Activated CD4-positive, alpha-beta memory T cell treated with anti-CD3 and anti-CD28 coated beads for 36 hours (primary cell): ENCODE measurements around the gene KRTAP9-8. TPM values are rescaled to one million over a fixed set of nuclear protein-coding genes. Genes with fewer than 3 reads are reported as not detected.
"Not testable (repeated sequence)": the region's sequence is repeated elsewhere in the genome, so short reads cannot be mapped to it uniquely, and the experiment has no call there.

Experiments
- CTCF ChIA-PET: fragments of 350-600 bp; sonication (Branson Sonifier 250); formaldehyde crosslinking; loops from one replicate; lab custom pipeline; 2021; ENCODE audit warnings: antibody characterized with exemption, inconsistent platforms; lab: Charles Lee
- POLR2A ChIA-PET: fragments of 350-600 bp; sonication (Branson Sonifier 250); formaldehyde crosslinking; loops from one replicate; lab custom pipeline; 2021; ENCODE audit warnings: antibody characterized with exemption; lab: Charles Lee
- DNase-seq: peaks from one replicate; pipeline ENCODE4 v3.0.0-alpha.2; 2020
- H3K27ac Mint-ChIP-seq: one replicate; pipeline ENCODE4 v1.8.0; 2021; ENCODE audit warnings: mixed read lengths
- H3K27me3 Mint-ChIP-seq: one replicate; pipeline ENCODE4 v1.8.0; 2021; ENCODE audit warnings: mixed read lengths
- H3K36me3 Mint-ChIP-seq: one replicate; pipeline ENCODE4 v1.8.0; 2021; ENCODE audit warnings: mixed read lengths
- H3K4me1 Mint-ChIP-seq: one replicate; pipeline ENCODE4 v1.8.0; 2021; ENCODE audit warnings: low read depth, mixed read lengths
- H3K4me3 Mint-ChIP-seq: one replicate; pipeline ENCODE4 v1.8.0; 2021; ENCODE audit warnings: mild to moderate bottlenecking, mixed read lengths
- H3K9me3 Mint-ChIP-seq: one replicate; pipeline ENCODE4 v1.8.0; 2021; ENCODE audit warnings: mixed read lengths
- intact Hi-C: fragments of 100-400 bp; cut with micrococcal nuclease; formaldehyde crosslinking; loops from one replicate; pipeline ENCODE4 v1.15.1; 2023
- total RNA-seq, 2 experiments: library from RNA; stranded (reverse); gene quantifications; one replicate each; pipeline ENCODE4 v1.2.3, GENCODE V29; 2021

The KRTAP9-8 gene, protein sequence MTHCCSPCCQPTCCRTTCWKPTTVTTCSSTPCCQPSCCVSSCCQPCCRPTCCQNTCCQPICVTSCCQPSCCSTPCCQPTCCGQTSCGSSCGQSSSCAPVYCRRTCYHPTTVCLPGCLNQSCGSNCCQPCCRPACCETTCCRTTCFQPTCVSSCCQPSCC
- total RNA-seq: not detected

- H3K9me3 Mint-ChIP-seq, intact Hi-C loops, H3K36me3 Mint-ChIP-seq, CTCF ChIA-PET, H3K4me3 Mint-ChIP-seq, H3K4me1 Mint-ChIP-seq, H3K27ac Mint-ChIP-seq, POLR2A ChIA-PET, DNase-seq: not testable (repeated sequence)
- H3K27me3 Mint-ChIP-seq: peaks cover 16% of the 10 kb centered on the region
Observed at GRCh38 chr17:41237949-41238437, at the start of gene KRTAP9-8. Gene KRTAP9-8 (plus strand): TSS chr17:41237999. CDS start chr17:41238052, 53 bp downstream.

GRCh38 chr17:41189837-41190318 is 47.9 kb upstream of the KRTAP9-8 start, which contains the start of gene KRTAP9-1:
Gene KRTAP9-1 (plus strand): TSS chr17:41189887. CDS start chr17:41189887, 0 bp downstream.
- peaks cover 13% of the 10 kb centered on the region for H3K27me3 Mint-ChIP-seq
- H3K36me3 Mint-ChIP-seq, DNase-seq, CTCF ChIA-PET, H3K4me1 Mint-ChIP-seq, H3K9me3 Mint-ChIP-seq, H3K27ac Mint-ChIP-seq, H3K4me3 Mint-ChIP-seq, intact Hi-C loops, POLR2A ChIA-PET: not testable (repeated sequence)

DNA sequence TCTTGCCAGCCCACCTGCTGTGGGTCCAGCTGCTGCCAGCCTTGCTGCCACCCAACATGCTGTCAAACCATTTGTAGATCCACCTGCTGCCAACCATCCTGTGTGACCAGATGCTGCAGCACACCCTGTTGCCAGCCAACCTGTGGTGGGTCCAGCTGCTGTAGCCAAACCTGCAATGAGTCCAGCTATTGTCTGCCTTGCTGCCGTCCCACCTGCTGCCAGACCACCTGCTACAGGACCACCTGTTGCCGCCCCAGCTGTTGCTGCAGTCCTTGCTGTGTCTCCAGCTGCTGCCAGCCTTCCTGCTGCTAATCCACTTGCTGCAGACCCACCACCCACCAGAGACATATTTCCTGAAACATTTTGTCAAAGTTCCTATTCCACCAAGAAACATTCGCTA is 47.5 kb upstream of the KRTAP9-8 start:
- Mint-ChIP-seq H3K27ac (no peak overlapping the region), H3K4me3 (no peak overlapping the region), H3K27me3 (peaks cover 13% of the 10 kb centered on the region), H3K4me1 (no peaks in the 10 kb centered on the region), H3K9me3 (peaks cover 3% of the 10 kb centered on the region), H3K36me3 (no peaks in the 10 kb centered on the region)
- intact Hi-C loops: no loop called here
- CTCF ChIA-PET: no interaction called here
- DNase-seq: no peak
- POLR2A ChIA-PET: no interaction called here

- DNase-seq: no peak
- H3K4me3 Mint-ChIP-seq: no peak overlapping the region
- no peak overlapping the region for H3K27ac Mint-ChIP-seq
- no peaks in the 10 kb centered on the region for H3K4me1 Mint-ChIP-seq
- ChIA-PET POLR2A (no interaction called here), CTCF (no interaction called here)
- intact Hi-C loops: no loop called here
- peaks cover 4% of the 10 kb centered on the region for H3K27me3 Mint-ChIP-seq
- H3K9me3 Mint-ChIP-seq: peaks cover 6% of the 10 kb centered on the region
- no peaks in the 10 kb centered on the region for H3K36me3 Mint-ChIP-seq
Observed at GRCh38 chr17:41196068-41196467, 41.7 kb upstream of the KRTAP9-8 start.

DNA sequence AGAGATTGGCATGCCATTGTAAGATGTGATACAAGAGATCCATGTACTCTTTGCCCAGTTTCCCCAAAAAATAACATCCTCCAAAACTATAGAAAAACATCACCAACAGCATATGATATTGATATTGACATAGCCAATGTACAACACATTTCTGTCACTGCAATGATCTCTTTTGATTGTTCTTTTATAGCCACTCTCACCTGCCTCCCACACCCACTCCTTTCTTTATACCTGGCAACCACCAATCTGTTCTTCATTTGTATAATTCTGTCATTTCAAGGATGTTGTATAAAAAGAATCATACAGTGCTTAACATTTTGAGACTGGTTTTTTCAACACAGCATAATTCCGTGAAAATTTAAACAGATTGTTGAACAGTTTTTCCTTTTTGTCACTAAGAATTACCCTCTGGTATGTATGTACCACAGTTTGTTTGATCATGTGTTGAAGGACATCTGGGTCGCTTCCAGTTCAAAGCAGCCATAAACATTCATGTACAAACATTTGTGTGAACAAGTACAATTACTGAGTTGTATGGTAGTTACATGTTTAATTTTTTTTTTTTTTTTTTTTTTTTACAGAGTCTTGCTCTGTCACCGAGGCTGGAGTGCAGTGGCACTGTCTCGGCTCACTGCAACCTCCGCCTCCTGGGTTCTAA is 38.2 kb upstream of the KRTAP9-8 start:
- peaks cover 3% of the 10 kb centered on the region for H3K9me3 Mint-ChIP-seq
- H3K4me1 Mint-ChIP-seq: no peaks in the 10 kb centered on the region
- DNase-seq: no peak
- CTCF ChIA-PET: interaction anchor here (0.6 kb wide), 1 partner anchor 449 kb away, joined by 4 read pairs; no protein-coding TSS in a partner anchor
- no peaks in the 10 kb centered on the region for H3K36me3 Mint-ChIP-seq
- POLR2A ChIA-PET: no interaction called here
- H3K4me3 Mint-ChIP-seq: no peak overlapping the region
- H3K27ac Mint-ChIP-seq: no peak overlapping the region
- intact Hi-C loops: no loop called here
- H3K27me3 Mint-ChIP-seq: no peaks in the 10 kb centered on the region

- POLR2A ChIA-PET: no interaction called here
- no peaks in the 10 kb centered on the region for H3K9me3 Mint-ChIP-seq
- DNase-seq: no peak
- H3K36me3 Mint-ChIP-seq: no peaks in the 10 kb centered on the region
- H3K27me3 Mint-ChIP-seq: peaks cover 23% of the 10 kb centered on the region
- no peak overlapping the region for H3K27ac Mint-ChIP-seq
- CTCF ChIA-PET: interaction anchor here (1.2 to 2.4 kb wide), 2 partner anchors 437 to 451 kb away, joined by 3 to 5 read pairs; no protein-coding TSS in a partner anchor
- intact Hi-C loops: no loop called here
- peaks cover 8% of the 10 kb centered on the region for H3K4me1 Mint-ChIP-seq
- no peak overlapping the region for H3K4me3 Mint-ChIP-seq
Observed at GRCh38 chr17:41211845-41212466, 25.8 kb upstream of the KRTAP9-8 start.

GRCh38 chr17:41212524-41213169 is 25.2 kb upstream of the KRTAP9-8 start:
- DNase-seq: no peak
- Mint-ChIP-seq H3K36me3 (no peaks in the 10 kb centered on the region), H3K27ac (no peak overlapping the region), H3K4me3 (no peak overlapping the region), H3K27me3 (peaks cover 23% of the 10 kb centered on the region), H3K9me3 (no peaks in the 10 kb centered on the region), H3K4me1 (peaks cover 8% of the 10 kb centered on the region)
- ChIA-PET POLR2A (no interaction called here), CTCF (interaction anchor here (2.4 kb wide), 1 partner anchor 436 kb away, joined by 5 read pairs; no protein-coding TSS in a partner anchor)
- intact Hi-C loops: no loop called here

DNA sequence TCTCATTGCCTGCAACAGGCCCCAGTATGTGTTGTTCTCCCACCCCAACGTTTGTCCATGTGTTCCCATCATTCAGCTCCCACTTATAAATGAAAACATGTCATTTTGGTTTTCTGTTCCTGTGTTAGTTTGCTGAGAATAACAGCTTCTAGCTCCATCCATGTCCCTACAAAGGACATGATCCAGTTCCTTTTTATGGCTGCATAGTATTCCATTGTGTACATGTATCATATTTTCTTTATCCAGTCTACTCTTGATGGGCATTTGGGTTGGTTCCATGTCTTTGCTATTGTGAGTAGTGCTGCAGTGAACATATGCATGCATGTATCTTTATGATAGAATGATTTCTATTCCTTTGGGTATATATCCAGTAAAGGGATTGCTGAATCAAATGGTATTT is 22.1 kb upstream of the KRTAP9-8 start:
- POLR2A ChIA-PET: no interaction called here
- intact Hi-C loops: no loop called here
- H3K27me3 Mint-ChIP-seq: peaks cover 7% of the 10 kb centered on the region
- no peaks in the 10 kb centered on the region for H3K36me3 Mint-ChIP-seq
- no peak overlapping the region for H3K4me3 Mint-ChIP-seq
- CTCF ChIA-PET: no interaction called here
- H3K4me1 Mint-ChIP-seq: peaks cover 8% of the 10 kb centered on the region
- DNase-seq: no peak
- peaks cover 12% of the 10 kb centered on the region for H3K9me3 Mint-ChIP-seq
- no peak overlapping the region for H3K27ac Mint-ChIP-seq

- no peak for DNase-seq
- H3K4me3 Mint-ChIP-seq: no peak overlapping the region
- peaks cover 13% of the 10 kb centered on the region for H3K9me3 Mint-ChIP-seq
- no peaks in the 10 kb centered on the region for H3K36me3 Mint-ChIP-seq
- H3K27ac Mint-ChIP-seq: no peak overlapping the region
- no peaks in the 10 kb centered on the region for H3K4me1 Mint-ChIP-seq
- intact Hi-C loops: no loop called here
- ChIA-PET POLR2A (no interaction called here), CTCF (no interaction called here)
- peaks cover 5% of the 10 kb centered on the region for H3K27me3 Mint-ChIP-seq
Observed at GRCh38 chr17:41223821-41224220, 14.0 kb upstream of the KRTAP9-8 start.

- no peaks in the 10 kb centered on the region for H3K4me1 Mint-ChIP-seq
- DNase-seq: no peak
- no peak overlapping the region for H3K4me3 Mint-ChIP-seq
- H3K27ac Mint-ChIP-seq: no peak overlapping the region
- intact Hi-C loops: no loop called here
- no peaks in the 10 kb centered on the region for H3K9me3 Mint-ChIP-seq
- H3K27me3 Mint-ChIP-seq: peaks cover 3% of the 10 kb centered on the region
- ChIA-PET CTCF (no interaction called here), POLR2A (no interaction called here)
- H3K36me3 Mint-ChIP-seq: no peaks in the 10 kb centered on the region
Observed at GRCh38 chr17:41226051-41226450, 11.7 kb upstream of the KRTAP9-8 start.

GRCh38 chr17:41226598-41227095 is 11.2 kb upstream of the KRTAP9-8 start, which contains the start of gene KRTAP9-2:
Gene KRTAP9-2 (plus strand): TSS chr17:41226648. CDS start chr17:41226655, 7 bp downstream.
- H3K27ac Mint-ChIP-seq, H3K4me3 Mint-ChIP-seq, H3K4me1 Mint-ChIP-seq, DNase-seq, CTCF ChIA-PET, H3K9me3 Mint-ChIP-seq, POLR2A ChIA-PET, intact Hi-C loops, H3K36me3 Mint-ChIP-seq, H3K27me3 Mint-ChIP-seq: not testable (repeated sequence)

- H3K4me1 Mint-ChIP-seq: no peaks in the 10 kb centered on the region
- intact Hi-C loops: no loop called here
- H3K27me3 Mint-ChIP-seq: peaks cover 19% of the 10 kb centered on the region
- ChIA-PET CTCF (no interaction called here), POLR2A (no interaction called here)
- no peaks in the 10 kb centered on the region for H3K9me3 Mint-ChIP-seq
- DNase-seq: no peak
- no peak overlapping the region for H3K27ac Mint-ChIP-seq
- no peaks in the 10 kb centered on the region for H3K36me3 Mint-ChIP-seq
- no peak overlapping the region for H3K4me3 Mint-ChIP-seq
Observed at GRCh38 chr17:41230094-41230493, 7.7 kb upstream of the KRTAP9-8 start.
